Sigmoid colon (tissue), 4 donors: ENCODE measurements around the gene RELL1.

Experiments used
- CTCF ChIP-seq, 4 experiments: fragments of 450-650 bp in 3 of 4; fragments of 200-600 bp in 1 of 4; IDR thresholded peaks; one replicate each; pipeline ENCODE4 v1.5.1; 2016 to 2019; ENCODE audit warnings: antibody characterized with exemption in 4 of 4, mild to moderate bottlenecking in 3 of 4, moderate library complexity in 2 of 4
- EP300 ChIP-seq, 4 donors: sonication (generic); formaldehyde crosslinking; IDR thresholded peaks; one replicate each; pipeline ENCODE4 v1.6.1; 2017; ENCODE audit warnings: antibody characterized with exemption in 4 of 4
- POLR2A ChIP-seq, 2 donors: fragments of 450-650 bp; IDR thresholded peaks; one replicate each; pipeline ENCODE4 v1.6.1; 2016; ENCODE audit warnings: antibody characterized with exemption in 2 of 2, mild to moderate bottlenecking in 2 of 2, moderate library complexity in 2 of 2
- POLR2AphosphoS5 ChIP-seq, 4 donors: sonication (generic); formaldehyde crosslinking; IDR thresholded peaks; one replicate each; pipeline ENCODE4 v1.6.1; 2017; ENCODE audit warnings: antibody characterized with exemption in 4 of 4

- TF ChIP-seq CTCF (IDR thresholded peaks at IDR 0.05) (no peak), POLR2A (IDR thresholded peaks at IDR 0.05) (no peak), EP300 (IDR thresholded peaks at IDR 0.05) (no peak), POLR2AphosphoS5 (IDR thresholded peaks at IDR 0.05) (no peak)
Measured at GRCh38 chr4:37734989-37735388, 48.8 kb upstream of the RELL1 start.
